HepG2 (cell line): ENCODE data around the gene NACC2. TPM values are rescaled to one million over a fixed set of nuclear protein-coding genes. Genes with fewer than 3 reads are reported as not detected.

Experiments used
- AKAP8 ChIP-seq: sonication (generic); formaldehyde crosslinking; IDR thresholded peaks from 2 replicates; pipeline ENCODE4 v1.5.1; 2020; ENCODE audit warnings: mild to moderate bottlenecking, missing genetic modification reagents
- ATF5 ChIP-seq: sonication (generic); formaldehyde crosslinking; IDR thresholded peaks from 2 replicates; pipeline ENCODE4 v1.4.0; 2020; ENCODE audit warnings: mild to moderate bottlenecking, low read depth, missing genetic modification reagents
- CHD2 ChIP-seq: IDR thresholded peaks from 2 replicates; pipeline ENCODE4 v1.6.1; 2011; ENCODE audit warnings: low read depth, low read length, improper control_type of control experiment
- ESRRA ChIP-seq: sonication (generic); formaldehyde crosslinking; IDR thresholded peaks from 2 replicates; pipeline ENCODE4 v1.5.1; 2020; ENCODE audit warnings: mild to moderate bottlenecking, low read depth, missing genetic modification reagents
- GLMP ChIP-seq: sonication (generic); formaldehyde crosslinking; IDR thresholded peaks from 2 replicates; pipeline ENCODE4 v1.9.0; 2021; ENCODE audit warnings: missing genetic modification reagents, mild to moderate bottlenecking, borderline replicate concordance
- GPBP1L1 ChIP-seq: sonication (generic); formaldehyde crosslinking; IDR thresholded peaks from 2 replicates; pipeline ENCODE4 v1.5.0; 2020; ENCODE audit warnings: mild to moderate bottlenecking, missing genetic modification reagents
- GTF2F1 ChIP-seq: fragments of 150-350 bp; IDR thresholded peaks from 2 replicates; pipeline ENCODE4 v1.6.1; 2014; ENCODE audit warnings: low read length
- HOXD1 ChIP-seq: sonication (generic); formaldehyde crosslinking; IDR thresholded peaks from 2 replicates; pipeline ENCODE4 v1.5.0; 2020; ENCODE audit warnings: missing genetic modification reagents
- IKZF1 ChIP-seq: fragments of 450-650 bp; IDR thresholded peaks from 2 replicates; pipeline ENCODE4 v1.7.1; 2016
- KLF9 ChIP-seq: IDR thresholded peaks from 2 replicates; pipeline ENCODE4 v1.6.1; 2016; ENCODE audit warnings: low read depth
- MAFG ChIP-seq: sonication (generic); formaldehyde crosslinking; IDR thresholded peaks from 2 replicates; pipeline ENCODE4 v1.5.1; 2020; ENCODE audit warnings: mild to moderate bottlenecking, missing genetic modification reagents
- MAX ChIP-seq: IDR thresholded peaks from 2 replicates; pipeline ENCODE4 v1.6.1; 2012; ENCODE audit warnings: inconsistent platforms
- PHF5A ChIP-seq: IDR thresholded peaks from one replicate; pipeline ENCODE4 v1.6.1; 2018; ENCODE audit warnings: low read depth, missing genetic modification reagents; ENCODE audit not compliant: unreplicated experiment
- REL ChIP-seq: sonication (generic); formaldehyde crosslinking; conservative IDR thresholded peaks from 2 replicates; pipeline ENCODE4 v1.8.0; 2022; ENCODE audit warnings: mild to moderate bottlenecking, missing genetic modification reagents, moderate library complexity
- SNAPC2 ChIP-seq: sonication (generic); formaldehyde crosslinking; IDR thresholded peaks from 2 replicates; pipeline ENCODE4 v1.8.1; 2022; ENCODE audit warnings: mild to moderate bottlenecking, missing genetic modification reagents
- ZBTB26 ChIP-seq: IDR thresholded peaks from 2 replicates; pipeline ENCODE4 v1.6.1; 2016; ENCODE audit warnings: missing compliant biosample characterization, missing genetic modification reagents, borderline replicate concordance
- ZNF468 ChIP-seq: sonication (generic); formaldehyde crosslinking; IDR thresholded peaks from 2 replicates; pipeline ENCODE4 v1.8.0; 2022; ENCODE audit warnings: mild to moderate bottlenecking, moderate library complexity, missing genetic modification reagents
- ZNF639 ChIP-seq: conservative IDR thresholded peaks from 2 replicates; pipeline ENCODE4 v1.6.1; 2018; ENCODE audit warnings: missing genetic modification reagents
- ZNF83 ChIP-seq: sonication (generic); formaldehyde crosslinking; IDR thresholded peaks from 2 replicates; pipeline ENCODE4 v1.4.0; 2020; ENCODE audit warnings: missing genetic modification reagents, mild to moderate bottlenecking, borderline replicate concordance
- polyA plus RNA-seq, 8 experiments: library from polyadenylated mRNA; depleted of rRNA in 3 of 8; stranded (reverse) in 7 of 8; unstranded in 1 of 8; fragments of >200 nt; fragmentation: Illumina TruSeq in 4 of 8; extraction: Trizol in 4 of 8; gene quantifications; 2 replicates each; pipeline versions ENCODE4 v1.2.1 to v1.2.3, GENCODE V29; 2011 to 2016; ENCODE audit warnings: low read depth in 4 of 8, missing spikeins in 1 of 8, mixed read lengths in 1 of 8; ENCODE audit not compliant: insufficient read depth in 1 of 8
- total RNA-seq, 5 experiments: library from RNA; depleted of rRNA; stranded (reverse); fragments of >200 nt; fragmentation: Illumina TruSeq; extraction: Trizol; gene quantifications; 2 replicates each; pipeline ENCODE4 v1.2.3, GENCODE V29; 2016; ENCODE audit warnings: low read depth in 1 of 5
- TF ChIP-seq, protein P1 (sequence below): sonication (generic); formaldehyde crosslinking; IDR thresholded peaks from 2 replicates; pipeline ENCODE4 v1.5.0; 2020; ENCODE audit warnings: missing genetic modification reagents

The NACC2 gene
- total and polyA plus RNA-seq, 2 of the 13 experiments (the other 11 are each of a cell fraction or from before 2014, with no cell fraction given): 5.9 to 12.3 TPM

DNA sequence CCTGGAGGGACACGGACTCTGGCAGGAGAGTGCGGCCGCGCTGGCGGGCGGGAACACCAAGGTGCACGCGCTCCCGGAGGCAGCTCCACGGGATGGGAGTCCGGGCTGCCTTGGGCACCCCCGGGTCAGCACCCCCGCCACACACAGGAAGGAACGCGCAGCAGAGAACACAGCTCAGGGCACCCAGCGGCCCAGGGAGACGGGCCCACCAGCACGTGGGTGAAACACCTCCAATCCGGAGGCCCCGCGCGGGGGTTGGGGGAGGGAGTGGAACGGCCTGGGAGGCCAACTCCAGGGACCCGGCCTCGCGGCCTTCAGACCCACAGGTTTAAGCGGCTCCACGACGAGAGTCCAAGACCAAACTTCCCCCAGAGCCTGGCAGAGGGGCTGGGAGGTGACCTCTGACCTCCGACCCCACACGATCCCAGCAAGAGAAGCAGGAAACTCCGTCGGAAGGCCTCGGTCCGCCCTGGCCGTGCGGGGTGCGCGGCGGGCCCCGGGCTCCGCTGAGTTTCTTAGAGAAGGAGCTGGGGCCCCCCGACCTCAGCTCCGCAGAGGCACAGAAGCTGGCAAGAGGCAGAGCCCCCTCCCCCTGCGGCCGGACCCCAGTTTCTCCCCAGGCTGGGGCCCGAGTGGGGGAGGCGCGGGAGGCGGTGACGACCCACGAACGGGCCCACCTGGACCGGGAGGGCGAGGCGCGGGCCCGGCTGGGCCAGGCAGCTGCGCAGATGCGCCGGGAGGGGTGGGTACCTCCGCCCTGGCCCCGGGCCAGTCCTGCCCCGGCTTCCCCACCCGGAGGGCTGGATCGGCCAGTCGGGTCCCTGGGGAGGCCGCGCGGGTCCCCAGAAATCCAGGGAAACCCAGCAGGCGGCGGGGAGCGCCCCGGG, 851 bp downstream of the NACC2 start (continued):
- TF ChIP-seq GPBP1L1 (CRISPR knock-in tag) (no peak), MAX (peak; percentile 87), REL (CRISPR knock-in tag) (no peak), GTF2F1 (no peak), ATF5 (CRISPR knock-in tag) (no peak), IKZF1 (no peak), MAFG (CRISPR knock-in tag) (no peak), AKAP8 (CRISPR knock-in tag) (0 out of 2 replicates have a peak, but pooled peaks have one; percentile 24), SNAPC2 (CRISPR knock-in tag) (peak; percentile 57; the same call in 1 of the 2 replicates), HOXD1 (CRISPR knock-in tag) (no peak), KLF9 (CRISPR knock-in tag) (0 out of 2 replicates have a peak, but pooled peaks have one; percentile 48), ESRRA (no peak), ZBTB26 (no peak), CHD2 (no peak), ZNF639 (no peak; the same call in 1 of the 2 replicates), ZNF83 (CRISPR knock-in tag) (no peak), ZNF468 (CRISPR knock-in tag) (no peak), PHF5A (CRISPR knock-in tag) (no peak), GLMP (CRISPR knock-in tag) (no peak)
- TF ChIP-seq, protein P1, sequence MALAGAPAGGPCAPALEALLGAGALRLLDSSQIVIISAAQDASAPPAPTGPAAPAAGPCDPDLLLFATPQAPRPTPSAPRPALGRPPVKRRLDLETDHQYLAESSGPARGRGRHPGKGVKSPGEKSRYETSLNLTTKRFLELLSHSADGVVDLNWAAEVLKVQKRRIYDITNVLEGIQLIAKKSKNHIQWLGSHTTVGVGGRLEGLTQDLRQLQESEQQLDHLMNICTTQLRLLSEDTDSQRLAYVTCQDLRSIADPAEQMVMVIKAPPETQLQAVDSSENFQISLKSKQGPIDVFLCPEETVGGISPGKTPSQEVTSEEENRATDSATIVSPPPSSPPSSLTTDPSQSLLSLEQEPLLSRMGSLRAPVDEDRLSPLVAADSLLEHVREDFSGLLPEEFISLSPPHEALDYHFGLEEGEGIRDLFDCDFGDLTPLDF (CRISPR knock-in tag): no peak; the same call in 1 of the 2 replicates
